ENCODE data around the gene CELF3. TPM values are rescaled to one million over a fixed set of nuclear protein-coding genes. Genes with fewer than 3 reads are reported as not detected.

Gene CELF3
- total RNA-seq, 4 donors from 2014 or later, result not detected

GRCh38 chr1:151703813-151704212 is 12.8 kb downstream of the CELF3 start:
- TF ChIP-seq CTCF (IDR thresholded peaks at IDR 0.05) (no peak), EP300 (IDR thresholded peaks at IDR 0.05) (no peak), POLR2AphosphoS5 (IDR thresholded peaks at IDR 0.05) (no peak), POLR2A (IDR thresholded peaks at IDR 0.05) (no peak)

GRCh38 chr1:151702936-151703335 is 13.7 kb downstream of the CELF3 start:
- DNase-seq (ENCODE audit: low spot score in 2 of 2), result no peak
- Histone ChIP-seq H3K27ac (no peak overlapping the region), H3K9me3 (no peaks in the 10 kb centered on the region), H3K4me1 (no peaks in the 10 kb centered on the region), H3K4me3 (no peak overlapping the region), H3K36me3 (peaks cover 37% of the 10 kb centered on the region), H3K27me3 (no peaks in the 10 kb centered on the region)
- TF ChIP-seq POLR2AphosphoS5 (IDR thresholded peaks at IDR 0.05) (no peak), CTCF (IDR thresholded peaks at IDR 0.05) (no peak), EP300 (IDR thresholded peaks at IDR 0.05) (no peak)
- WGBS, result 33% methylated on average over 6 of the region's 8 CpGs

More at GRCh38 chr1:151703813-151704212, 12.8 kb downstream of the CELF3 start:
- Histone ChIP-seq H3K36me3 (peaks cover 29% of the 10 kb centered on the region), H3K4me3 (no peak overlapping the region), H3K4me1 (no peaks in the 10 kb centered on the region), H3K27me3 (no peaks in the 10 kb centered on the region), H3K27ac (no peak overlapping the region), H3K9me3 (no peaks in the 10 kb centered on the region)
- no peak for DNase-seq (ENCODE audit: low spot score in 2 of 2)
- 69% methylated on average over 17 of the region's 17 CpGs for WGBS

GRCh38 chr1:151701515-151701914 is 15.1 kb downstream of the CELF3 start:
- Histone ChIP-seq H3K4me3 (no peak overlapping the region), H3K36me3 (peaks cover 52% of the 10 kb centered on the region), H3K27ac (no peak overlapping the region), H3K27me3 (no peaks in the 10 kb centered on the region), H3K9me3 (no peaks in the 10 kb centered on the region), H3K4me1 (no peaks in the 10 kb centered on the region)
- TF ChIP-seq CTCF (IDR thresholded peaks at IDR 0.05) (no peak), EP300 (IDR thresholded peaks at IDR 0.05) (no peak)
- WGBS, result 96% methylated on average over 5 of the region's 5 CpGs
- DNase-seq (ENCODE audit: low spot score in 2 of 2), result no peak

- Histone ChIP-seq H3K4me3 (no peak overlapping the region), H3K9me3 (no peaks in the 10 kb centered on the region), H3K4me1 (no peaks in the 10 kb centered on the region), H3K36me3 (peaks cover 55% of the 10 kb centered on the region), H3K27ac (no peak overlapping the region), H3K27me3 (no peaks in the 10 kb centered on the region)
- 84% methylated on average over 4 of the region's 4 CpGs for WGBS
- no peak for DNase-seq (ENCODE audit: low spot score in 2 of 2)
- TF ChIP-seq CTCF (IDR thresholded peaks at IDR 0.05) (peak in 1 of 2 donors; percentile 20), EP300 (IDR thresholded peaks at IDR 0.05) (no peak)
These were observed 23.4 kb downstream of the CELF3 start for GRCh38 chr1:151693057-151693651.

- Histone ChIP-seq H3K36me3 (peaks cover 51% of the 10 kb centered on the region), H3K9me3 (no peaks in the 10 kb centered on the region), H3K4me1 (no peaks in the 10 kb centered on the region), H3K4me3 (no peak overlapping the region), H3K27ac (no peak overlapping the region), H3K27me3 (no peaks in the 10 kb centered on the region)
- WGBS, result 94% methylated on average over 3 of the region's 3 CpGs
- TF ChIP-seq EP300 (IDR thresholded peaks at IDR 0.05) (no peak), POLR2AphosphoS5 (IDR thresholded peaks at IDR 0.05) (no peak), CTCF (IDR thresholded peaks at IDR 0.05) (no peak), POLR2A (IDR thresholded peaks at IDR 0.05) (no peak)
- DNase-seq (ENCODE audit: low spot score in 2 of 2), result no peak
These were observed 24.4 kb downstream of the CELF3 start for GRCh38 chr1:151692226-151692625.

All from suprapubic skin (tissue), 4 donors.